GM18505 (cell line): ENCODE results near the gene KMT2A.
A peak's percentile ranks its signal among the peaks of the same experiment; 100 is the strongest.
"Not testable (repeated sequence)": the region's sequence is repeated elsewhere in the genome, so short reads cannot be mapped to it uniquely, and the experiment has no call there.

Experiments
- ATAC-seq: cut with Tn5 transposase; IDR thresholded peaks from one replicate; pipeline ENCODE4 v1.9.1; 2021; ENCODE audit not compliant: unreplicated experiment
- POLR2A ChIP-seq: IDR thresholded peaks from 4 replicates; pipeline ENCODE4 v1.6.1; 2011; ENCODE audit warnings: borderline replicate concordance; ENCODE audit not compliant: insufficient read depth, insufficient read length; ENCODE audit errors: extremely low read depth

The KMT2A gene

DNA sequence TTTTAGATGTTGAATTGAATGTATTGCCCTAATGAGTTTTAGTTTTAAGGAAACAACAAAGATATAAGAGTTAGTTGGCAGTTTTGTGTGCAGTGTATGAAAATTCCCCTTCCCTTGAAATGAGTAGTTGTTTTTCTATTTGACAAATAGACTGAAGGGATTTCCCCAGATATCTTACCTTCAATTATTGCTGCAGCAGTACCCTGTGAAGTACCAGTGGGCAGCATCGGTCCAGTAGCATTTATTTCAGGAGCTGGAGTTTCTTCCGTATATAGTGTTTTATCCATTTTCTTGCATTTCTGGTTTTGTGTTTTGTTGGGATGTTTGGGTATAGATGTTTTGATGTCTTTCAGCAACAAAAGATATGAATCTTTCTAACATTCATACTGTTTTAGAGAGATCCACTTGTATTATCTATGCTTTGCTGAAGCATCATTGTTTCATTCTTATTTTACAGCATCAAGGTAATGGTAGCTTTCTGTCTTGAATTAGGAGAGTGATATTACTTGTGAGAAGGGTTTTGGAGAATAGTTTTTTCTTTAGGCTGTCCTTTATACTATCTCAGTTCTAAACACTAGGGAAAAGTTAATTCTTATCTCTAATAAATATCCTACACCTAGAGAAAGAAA, 7.4 kb downstream of the KMT2A start:
- ATAC-seq: no peak
- no peak for TF ChIP-seq POLR2A

DNA sequence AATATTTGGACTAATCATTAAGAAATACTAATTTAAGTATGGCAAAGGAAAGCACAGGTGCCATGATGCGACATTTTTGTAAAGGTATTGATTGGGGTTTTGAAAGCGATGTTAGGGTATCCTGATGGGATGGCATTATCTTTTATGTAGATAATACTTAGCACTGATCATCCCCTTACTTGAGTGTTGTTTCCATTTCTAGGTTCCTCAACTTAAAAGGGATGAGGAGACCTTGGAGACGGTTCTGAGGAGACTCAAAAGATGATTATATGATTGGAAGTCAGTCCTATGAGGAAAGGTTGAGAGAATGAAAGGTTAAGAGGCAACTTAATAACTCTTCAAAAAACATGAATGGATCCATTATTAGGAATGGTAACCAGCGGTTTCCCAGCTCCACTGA, 11.1 kb downstream of the KMT2A start:
- TF ChIP-seq POLR2A: no peak
- ATAC-seq: no peak

DNA sequence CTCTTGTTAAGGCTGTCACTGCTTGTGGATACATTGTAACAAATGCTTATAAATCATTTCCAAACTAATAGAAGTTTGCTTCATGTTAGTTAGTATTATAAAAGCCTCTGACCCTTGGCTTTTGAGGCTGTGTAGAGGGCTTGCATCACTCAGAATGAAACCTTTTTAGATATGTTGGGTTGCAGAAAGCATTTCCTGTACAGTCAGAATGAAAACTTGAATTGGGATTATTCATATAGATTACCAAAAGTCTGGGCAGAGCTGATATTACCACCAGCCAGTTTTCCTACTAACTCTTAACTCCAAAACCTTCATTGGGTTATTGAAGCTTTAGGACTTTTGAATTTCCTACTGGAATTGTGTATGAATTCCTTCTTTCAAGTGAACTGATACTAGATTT, 12.0 kb downstream of the KMT2A start:
- peak; percentile 69 for ATAC-seq

DNA sequence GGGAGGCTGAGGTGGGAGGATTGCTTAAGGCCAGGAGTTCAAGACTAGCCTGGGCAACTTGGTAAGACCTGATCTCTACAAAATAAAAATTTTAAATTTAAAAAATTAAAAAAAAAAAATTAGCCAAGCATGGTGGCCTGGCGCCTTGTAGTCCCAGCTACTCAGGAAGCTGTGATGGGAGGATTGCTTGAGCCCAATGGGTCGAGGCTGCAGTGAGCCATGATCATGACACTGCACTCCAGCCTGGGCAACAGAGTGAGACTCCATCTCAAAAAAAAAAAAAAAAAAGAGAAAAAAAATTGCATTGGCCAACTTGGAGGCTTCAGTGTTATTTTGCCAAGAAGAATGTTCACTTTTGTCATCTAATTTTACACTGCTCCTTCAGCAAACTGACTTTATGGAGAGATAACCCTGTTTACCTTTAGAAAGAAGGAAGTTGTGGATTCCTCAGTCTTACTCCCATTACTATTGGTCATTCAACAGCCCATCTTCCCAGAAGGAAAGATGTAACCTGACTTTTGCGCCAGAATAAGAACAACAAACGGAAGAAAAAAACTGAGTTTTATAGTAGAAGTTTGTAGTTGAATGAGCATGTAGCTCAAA, 13.1 kb downstream of the KMT2A start:
- TF ChIP-seq POLR2A: no peak
- ATAC-seq: no peak

More for the DNA sequence above, 12.0 kb downstream of the KMT2A start:
- no peak for TF ChIP-seq POLR2A

DNA sequence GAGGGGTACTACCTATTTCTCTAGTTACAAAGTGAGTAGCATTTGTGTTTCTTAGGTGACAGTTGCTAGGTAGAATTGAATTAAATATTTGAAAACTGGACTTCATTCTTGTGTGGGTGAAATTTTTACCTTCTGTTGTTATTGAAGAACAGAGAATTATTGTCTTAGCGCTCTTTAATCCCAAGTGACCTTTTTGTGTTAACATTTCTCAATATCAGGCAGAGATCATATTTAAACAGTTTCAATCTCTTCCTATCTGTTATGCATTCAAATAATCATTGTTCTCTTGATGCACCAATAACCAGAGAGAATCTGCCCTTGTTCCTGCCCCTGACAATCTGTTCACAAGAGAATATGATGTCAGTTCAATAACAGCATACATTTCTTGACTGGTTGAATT, 14.2 kb downstream of the KMT2A start:
- no peak for TF ChIP-seq POLR2A
- no peak for ATAC-seq

DNA sequence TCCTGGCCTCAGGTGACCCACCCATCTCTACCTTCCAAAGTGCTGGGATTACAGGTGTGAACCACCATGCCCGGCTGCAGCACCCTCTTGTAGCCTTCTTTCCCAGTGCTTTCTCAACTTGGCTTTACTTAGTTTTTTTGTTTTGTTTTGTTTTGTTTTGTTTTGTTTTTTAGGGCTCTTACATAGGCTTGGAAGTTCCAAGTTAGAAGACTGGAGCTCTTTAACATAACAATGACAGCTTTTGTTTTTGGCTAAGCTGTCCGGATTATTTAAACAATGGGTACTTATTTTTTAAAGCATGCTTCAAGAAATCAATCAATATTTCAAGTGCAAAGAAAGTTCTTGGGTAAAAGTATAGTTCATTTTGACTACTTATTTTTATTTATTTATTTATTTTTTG, 25.9 kb downstream of the KMT2A start:
- no peak for ATAC-seq
- no peak for TF ChIP-seq POLR2A

DNA sequence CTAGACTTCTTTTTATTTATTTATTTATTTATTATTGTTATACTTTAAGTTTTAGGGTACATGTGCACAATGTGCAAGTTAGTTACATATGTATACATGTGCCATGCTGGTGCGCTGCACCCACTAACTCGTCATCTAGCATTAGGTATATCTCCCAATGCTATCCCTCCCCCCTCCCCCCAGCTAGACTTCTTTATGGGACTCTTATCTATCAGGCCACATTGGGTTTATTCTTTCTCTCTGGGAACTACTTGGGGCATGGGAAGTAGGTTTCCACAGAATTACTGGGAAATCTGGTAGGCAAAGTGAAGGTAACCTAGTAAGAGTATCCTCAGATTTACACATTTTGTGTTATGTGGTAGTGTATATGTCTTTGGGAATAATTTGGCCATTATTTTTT, 32.7 kb downstream of the KMT2A start:
- not testable (repeated sequence) for ATAC-seq

DNA sequence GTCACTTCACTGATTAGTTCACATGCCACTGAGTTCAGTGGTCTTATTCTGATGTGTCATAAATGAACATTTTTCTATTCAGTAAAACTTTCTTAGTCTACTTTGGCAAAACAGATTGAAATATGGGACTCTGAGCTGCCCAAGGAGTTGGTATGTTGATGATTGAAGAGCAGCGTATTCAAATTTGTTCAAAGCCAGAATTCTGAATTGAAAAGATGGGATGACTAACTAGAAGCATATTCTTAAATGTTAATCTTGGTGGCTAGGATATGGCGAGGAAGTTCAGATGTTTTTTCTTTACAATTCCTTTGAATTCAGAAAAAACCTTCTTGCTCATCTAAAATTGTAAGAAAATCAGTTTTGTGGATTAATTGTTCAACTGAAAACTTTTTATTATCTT, 34.7 kb downstream of the KMT2A start:
- no peak for ATAC-seq
- no peak for TF ChIP-seq POLR2A

DNA sequence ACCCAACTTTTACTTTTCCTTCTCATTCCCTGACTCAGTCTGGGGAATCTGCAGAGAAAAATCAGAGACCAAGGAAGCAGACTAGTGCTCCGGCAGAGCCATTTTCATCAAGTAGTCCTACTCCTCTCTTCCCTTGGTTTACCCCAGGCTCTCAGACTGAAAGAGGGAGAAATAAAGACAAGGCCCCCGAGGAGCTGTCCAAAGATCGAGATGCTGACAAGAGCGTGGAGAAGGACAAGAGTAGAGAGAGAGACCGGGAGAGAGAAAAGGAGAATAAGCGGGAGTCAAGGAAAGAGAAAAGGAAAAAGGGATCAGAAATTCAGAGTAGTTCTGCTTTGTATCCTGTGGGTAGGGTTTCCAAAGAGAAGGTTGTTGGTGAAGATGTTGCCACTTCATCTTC, 37.2 kb downstream of the KMT2A start:
- no peak for ATAC-seq
- no peak for TF ChIP-seq POLR2A

DNA sequence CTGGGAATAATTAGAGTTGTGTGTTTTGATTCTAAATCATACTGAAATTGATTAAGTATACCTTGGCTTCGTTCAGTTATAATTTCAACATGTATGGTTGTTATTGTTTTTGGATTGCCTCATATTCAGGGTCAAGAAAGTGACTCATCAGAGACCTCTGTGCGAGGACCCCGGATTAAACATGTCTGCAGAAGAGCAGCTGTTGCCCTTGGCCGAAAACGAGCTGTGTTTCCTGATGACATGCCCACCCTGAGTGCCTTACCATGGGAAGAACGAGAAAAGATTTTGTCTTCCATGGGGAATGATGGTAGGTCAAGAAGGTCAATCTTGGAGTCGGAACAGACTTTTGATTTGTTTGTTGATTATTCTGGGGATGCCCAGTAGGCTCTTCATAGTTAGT, 40.4 kb downstream of the KMT2A start:
- TF ChIP-seq POLR2A: no peak
- no peak for ATAC-seq

DNA sequence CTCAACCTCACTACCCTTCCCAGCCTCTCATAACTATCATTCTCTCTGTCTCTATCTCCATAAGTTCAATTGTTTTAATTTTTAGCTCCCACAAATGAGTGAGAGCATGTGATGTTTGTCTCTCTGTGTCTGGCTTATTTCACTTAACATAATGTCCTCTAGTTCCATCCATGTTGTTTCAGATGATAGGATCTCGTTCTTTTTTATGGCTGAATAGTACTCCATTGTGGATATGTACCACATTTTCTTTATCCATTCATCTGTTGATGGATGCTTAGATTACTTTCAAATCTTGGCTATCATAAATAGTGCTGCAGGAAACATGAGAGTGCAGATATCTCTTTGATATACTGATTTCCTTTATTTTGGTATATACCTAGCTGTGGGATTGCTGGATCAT, 44.9 kb downstream of the KMT2A start:
- not testable (repeated sequence) for ATAC-seq

DNA sequence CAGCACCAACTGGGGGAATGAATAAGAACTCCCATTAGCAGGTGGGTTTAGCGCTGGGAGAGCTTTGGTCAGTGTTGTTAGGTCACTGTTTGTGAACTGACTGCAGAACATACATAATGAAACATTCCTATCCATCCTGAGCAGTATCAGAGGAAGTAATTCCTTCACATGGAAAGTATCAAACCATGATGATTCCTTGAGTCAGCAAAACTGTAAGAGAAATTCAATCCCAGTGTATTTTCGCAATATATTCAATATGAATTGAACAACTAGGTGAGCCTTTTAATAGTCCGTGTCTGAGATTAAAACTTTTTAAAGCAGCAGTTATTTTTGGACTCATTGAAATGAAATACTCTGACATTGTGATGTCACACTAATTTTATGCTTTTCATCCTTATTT, 48.1 kb downstream of the KMT2A start:
- no peak for ATAC-seq
- no peak for TF ChIP-seq POLR2A

DNA sequence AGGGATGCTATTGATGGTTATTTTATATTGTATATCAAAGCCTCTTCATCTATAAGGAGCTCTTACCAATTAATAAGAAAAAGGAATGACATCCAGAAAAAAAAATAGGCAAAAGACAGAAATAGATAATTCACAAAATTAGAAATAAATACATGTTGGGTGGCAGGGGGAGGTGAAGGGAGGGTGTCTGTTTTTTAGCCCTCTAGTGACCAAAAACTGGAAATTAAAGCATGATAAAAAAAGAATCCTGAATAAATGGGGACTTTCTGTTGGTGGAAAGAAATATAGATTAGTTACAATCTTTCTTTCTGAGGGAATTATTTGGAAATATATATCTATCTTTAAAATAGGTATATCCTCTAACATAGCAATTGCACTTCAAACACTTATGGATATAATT, 49.0 kb downstream of the KMT2A start:
- no peak for TF ChIP-seq POLR2A
- no peak for ATAC-seq

DNA sequence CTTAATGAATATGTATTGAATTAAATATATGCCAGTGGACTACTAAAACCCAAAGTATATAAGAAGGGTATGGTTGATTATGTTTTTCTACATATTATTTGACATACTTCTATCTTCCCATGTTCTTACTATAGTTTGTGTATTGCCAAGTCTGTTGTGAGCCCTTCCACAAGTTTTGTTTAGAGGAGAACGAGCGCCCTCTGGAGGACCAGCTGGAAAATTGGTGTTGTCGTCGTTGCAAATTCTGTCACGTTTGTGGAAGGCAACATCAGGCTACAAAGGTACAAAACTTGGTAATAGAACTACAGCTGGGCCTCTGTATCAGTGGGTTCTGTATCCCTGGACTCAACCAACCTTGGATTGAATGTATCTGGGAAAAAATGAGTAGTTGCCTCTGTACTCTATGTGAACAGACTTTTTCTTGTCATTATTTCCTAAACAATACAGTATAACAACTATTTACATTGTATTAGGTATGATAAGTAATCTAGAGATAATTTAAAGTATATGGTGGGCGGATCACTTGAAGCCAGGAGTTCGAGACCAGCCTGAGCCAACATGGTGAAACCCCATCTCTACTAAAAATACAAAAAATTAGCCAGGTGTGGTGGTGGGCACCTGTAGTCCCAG, 52.3 kb downstream of the KMT2A start:
- no peak for ATAC-seq
- no peak for TF ChIP-seq POLR2A
